ENCODE results near the gene TJP3.

GRCh38 chr19:3723110-3723488 is 14.9 kb downstream of the TJP3 start:
- no peak for TF ChIP-seq CTCF (IDR thresholded peaks at IDR 0.05)
- no peak for TF ChIP-seq EZH2phosphoT487 (IDR thresholded peaks at IDR 0.05)

Measured in neural progenitor cell (in vitro differentiated cells).